HG02798 (cell line): Measurements from ENCODE around the gene FAM98A.

ENCODE experiments used
- ATAC-seq: cut with Tn5 transposase; IDR thresholded peaks from one replicate; pipeline ENCODE4 v1.9.1; 2021; ENCODE audit warnings: mild to moderate bottlenecking; ENCODE audit not compliant: unreplicated experiment, poor library complexity

The FAM98A gene

GRCh38 chr2:33598561-33599174 is 431 bp downstream of the FAM98A start:
- peak; percentile 50 for ATAC-seq

GRCh38 chr2:33597026-33597425 is 2.1 kb downstream of the FAM98A start:
- ATAC-seq, result no peak

GRCh38 chr2:33595385-33595784 is 3.7 kb downstream of the FAM98A start:
- ATAC-seq, result no peak

DNA sequence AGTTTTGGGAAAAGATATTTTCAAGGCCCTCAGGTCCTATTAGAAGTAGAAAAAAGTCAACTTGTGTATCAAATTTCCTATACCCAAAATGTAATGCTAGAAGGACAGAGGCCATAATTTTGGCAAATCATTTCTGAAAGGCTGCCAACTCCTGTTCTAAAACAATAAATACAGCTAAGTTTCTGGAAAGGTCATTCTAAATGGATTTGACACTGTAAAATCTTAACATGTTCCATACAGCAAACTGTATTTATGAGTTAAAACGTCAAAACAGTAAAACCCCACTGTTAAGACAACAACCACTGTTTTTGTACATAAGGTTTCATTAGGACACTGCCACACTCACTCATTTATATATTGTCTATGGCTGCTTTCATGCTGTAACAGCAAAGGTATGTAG is 9.7 kb downstream of the FAM98A start:
- no peak for ATAC-seq

DNA sequence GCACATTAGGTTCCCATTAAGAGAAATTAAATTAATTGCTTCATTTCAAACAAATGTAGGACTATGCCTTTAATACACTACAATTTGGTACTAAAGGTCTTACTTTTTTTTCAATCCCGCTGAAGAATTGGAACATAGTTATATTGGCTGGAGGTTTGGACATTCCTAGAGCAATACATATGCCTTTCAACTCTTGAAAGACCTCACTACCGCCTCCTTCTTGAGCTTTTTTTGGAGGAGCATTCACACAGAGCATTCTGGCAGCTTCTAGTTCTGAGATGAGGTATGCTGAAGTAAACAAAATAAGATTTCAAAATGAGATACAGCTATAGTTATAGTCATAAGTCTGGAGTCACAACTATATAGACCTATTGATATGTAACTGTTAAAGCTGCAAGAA is 10.9 kb downstream of the FAM98A start:
- no peak for ATAC-seq

- no peak for ATAC-seq
Measured at GRCh38 chr2:33586766-33587165, 12.3 kb downstream of the FAM98A start.

DNA sequence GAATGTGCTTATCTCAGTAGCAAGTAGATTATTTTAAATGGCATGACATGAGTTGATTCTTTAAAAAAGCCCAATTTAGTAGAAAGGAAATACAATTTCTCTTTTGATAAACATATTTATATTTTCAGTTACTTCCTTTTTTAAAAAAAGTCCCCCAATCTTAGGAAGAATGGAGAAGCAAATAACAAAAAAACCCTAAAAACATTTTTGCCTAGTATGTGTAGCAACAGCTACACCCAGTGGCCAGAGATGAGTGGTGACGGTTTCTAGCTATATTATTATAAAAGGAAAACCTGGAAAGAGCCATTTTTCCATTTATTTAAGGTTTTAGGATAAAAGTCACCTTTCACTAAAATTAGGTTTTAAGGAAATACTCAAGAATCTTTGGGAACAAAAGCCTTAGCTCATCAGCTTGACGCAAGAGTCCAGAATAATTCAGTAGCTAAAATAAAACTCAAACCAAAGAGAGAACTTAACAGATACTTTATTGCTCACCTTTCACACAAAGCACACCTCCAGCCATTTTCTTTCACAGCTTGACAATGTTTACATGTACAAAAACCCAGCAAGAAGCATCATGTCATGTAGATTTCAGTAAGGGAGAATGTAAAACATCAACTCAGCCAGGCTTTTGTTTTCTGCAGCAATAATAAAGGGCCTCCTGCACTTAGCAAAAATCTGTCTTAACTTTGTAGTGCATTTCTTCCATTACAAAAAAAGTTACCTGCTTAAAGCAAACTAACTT is 15.7 kb downstream of the FAM98A start:
- peak; percentile 75 for ATAC-seq

- ATAC-seq, result no peak
Measured at GRCh38 chr2:33581872-33582271, 17.2 kb downstream of the FAM98A start.

- ATAC-seq, result no peak
Measured at GRCh38 chr2:33579227-33579626, 19.9 kb downstream of the FAM98A start.

DNA sequence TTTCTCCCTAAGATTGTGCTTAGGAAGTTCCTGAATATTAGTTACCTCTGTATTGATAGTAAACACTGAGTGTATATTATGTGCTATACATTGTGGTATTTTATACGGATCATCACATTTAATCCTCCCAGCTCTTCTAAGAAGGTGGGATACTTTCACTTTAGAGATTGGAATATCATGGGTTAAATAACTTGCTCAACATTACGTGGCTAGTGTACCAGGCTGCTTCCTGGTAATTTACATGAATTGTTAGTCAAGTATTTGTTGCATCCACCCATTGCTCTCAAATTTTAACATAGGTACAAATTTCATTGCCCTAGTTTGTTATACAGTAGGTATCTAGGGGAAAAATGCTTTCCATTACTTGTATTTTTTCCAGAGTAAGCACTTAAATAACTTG is 21.4 kb downstream of the FAM98A start:
- no peak for ATAC-seq

GRCh38 chr2:33577084-33577483 is 22.0 kb downstream of the FAM98A start:
- ATAC-seq, result no peak

GRCh38 chr2:33573657-33574056 is 25.4 kb downstream of the FAM98A start:
- no peak for ATAC-seq

- no peak for ATAC-seq
Measured at GRCh38 chr2:33570681-33571080, 28.4 kb downstream of the FAM98A start.

- no peak for ATAC-seq
Measured at GRCh38 chr2:33561872-33562271, 37.2 kb downstream of the FAM98A start.

DNA sequence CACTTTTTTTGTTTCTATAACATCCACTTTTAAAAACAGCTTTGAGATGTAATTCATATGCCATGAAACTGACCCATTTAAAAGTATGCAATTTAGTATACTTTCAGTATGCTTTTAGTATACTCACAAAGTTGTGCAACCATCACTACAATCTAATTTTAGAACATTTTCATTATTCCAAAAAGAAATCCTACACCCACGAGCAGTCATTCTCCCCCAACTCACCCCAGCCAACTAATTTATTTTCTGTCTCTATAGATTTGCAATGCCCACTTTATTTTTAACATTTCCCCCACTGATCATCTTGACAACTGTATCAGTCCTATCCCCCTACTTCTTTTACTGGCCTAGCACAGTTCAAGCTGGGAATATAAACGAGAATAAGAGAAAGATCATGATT is 39.1 kb downstream of the FAM98A start:
- no peak for ATAC-seq

- no peak for ATAC-seq
Measured at GRCh38 chr2:33559328-33559727, 39.8 kb downstream of the FAM98A start.

DNA sequence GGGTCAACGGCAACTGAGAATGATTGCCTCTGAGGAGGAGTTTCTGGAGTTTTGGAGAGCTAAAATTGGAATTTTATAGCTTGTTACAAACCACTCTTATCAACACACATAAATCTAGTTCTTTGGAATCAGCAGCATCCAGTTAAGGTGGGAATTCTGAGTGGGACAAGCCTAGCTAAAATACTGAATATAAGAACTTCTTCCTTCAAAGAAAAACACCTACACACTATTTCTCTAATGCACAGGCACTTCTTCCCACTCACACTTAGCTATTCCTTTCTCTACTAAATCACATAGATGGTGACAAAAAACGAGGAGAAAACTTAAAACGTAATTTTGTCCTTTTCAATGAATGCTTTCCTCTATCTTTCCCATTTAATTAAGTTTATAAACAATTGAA is 43.4 kb downstream of the FAM98A start:
- no peak for ATAC-seq

DNA sequence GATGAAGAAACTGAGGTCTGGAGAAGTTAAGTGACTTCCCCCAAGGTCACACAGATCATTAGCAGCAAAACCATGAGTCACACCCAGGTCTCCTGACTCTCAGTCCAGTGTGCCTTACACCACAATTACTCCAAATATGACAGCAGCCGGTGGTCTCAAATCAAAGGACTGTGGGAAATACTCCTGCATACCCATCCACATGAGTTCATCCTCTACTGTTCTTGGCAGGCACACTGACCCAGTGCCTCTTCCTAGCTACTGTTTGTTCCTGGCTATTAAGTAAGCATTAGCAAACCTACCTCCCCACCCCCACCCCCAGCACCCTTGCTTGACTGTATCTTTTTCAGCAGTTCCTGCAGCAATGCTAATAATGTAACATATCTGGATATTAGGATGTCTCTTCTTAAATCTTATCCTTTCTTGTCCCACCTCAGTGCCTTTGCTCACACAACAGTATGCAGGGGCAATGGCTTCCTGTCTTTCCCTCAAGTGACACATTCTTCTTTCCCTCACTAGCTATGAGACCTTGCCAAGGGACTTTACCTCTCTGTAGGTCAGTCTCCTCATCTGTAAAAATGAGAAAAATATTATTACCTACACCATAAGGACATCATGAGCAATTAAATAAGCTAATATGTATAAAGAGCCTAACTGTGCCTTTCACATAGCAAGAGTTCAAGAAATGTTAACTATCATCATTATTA is 46.2 kb downstream of the FAM98A start:
- no peak for ATAC-seq

DNA sequence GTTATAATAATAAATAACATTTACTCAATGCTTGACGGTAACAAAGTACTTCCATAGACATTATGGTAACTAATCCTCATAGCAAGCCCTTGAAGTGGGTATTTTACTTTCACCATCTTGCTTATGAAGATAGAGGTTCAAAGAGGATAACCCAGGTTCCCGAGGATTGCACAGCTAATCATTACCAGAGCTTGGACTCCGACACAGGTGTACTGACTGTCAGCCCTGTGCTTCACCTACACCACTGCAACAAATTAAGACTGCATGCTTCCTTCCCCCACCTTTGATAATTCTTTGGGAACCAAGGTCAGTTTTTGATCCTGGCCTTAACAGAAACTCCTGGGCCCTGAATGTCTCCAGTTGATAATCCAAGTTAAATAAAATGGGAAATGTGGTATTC is 48.9 kb downstream of the FAM98A start:
- no peak for ATAC-seq

DNA sequence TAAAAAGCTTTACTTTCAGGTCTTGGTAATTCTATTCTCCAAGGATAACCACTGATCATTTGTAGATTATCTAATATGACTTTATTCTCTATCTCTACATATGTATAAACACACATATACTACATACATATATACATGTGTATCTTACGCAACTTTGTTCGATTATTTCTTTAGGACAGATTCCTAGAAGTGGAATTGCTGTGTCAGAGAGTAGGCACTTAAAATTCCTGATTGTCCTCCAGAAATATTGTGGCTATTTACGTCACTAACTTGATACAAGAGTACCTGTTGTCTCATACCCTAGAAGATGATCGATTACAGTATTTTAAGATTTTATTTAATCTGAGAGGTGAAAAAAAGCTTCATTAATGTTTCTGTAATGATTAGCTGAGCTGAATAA is 57.9 kb downstream of the FAM98A start:
- no peak for ATAC-seq

DNA sequence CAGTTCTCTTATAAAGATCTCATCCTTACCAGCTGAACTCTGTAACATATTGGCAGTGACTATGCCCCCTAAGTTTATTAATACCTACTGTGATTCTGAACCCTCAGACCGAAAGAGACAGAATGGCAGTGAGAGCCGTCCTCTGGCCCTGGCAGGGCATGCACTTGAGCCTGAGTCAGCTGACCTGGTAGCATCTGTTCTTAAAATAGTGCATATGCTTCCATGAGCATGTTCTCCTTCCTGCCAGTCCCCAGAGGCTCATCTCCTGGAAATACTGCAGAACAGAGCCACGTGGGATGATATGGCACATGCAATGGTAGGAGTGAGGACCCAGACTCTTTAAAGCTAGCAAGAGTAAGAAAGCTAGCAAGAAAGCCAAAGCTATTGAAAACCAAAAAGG is 63.7 kb downstream of the FAM98A start:
- no peak for ATAC-seq
